OCI-LY3 (cell line): Measurements from ENCODE around the gene CDH6.

Experiments
- CTCF ChIP-seq: fragments of 200-600, 300-600 bp; sonication (generic); IDR thresholded peaks from 2 replicates; pipeline ENCODE4 v1.5.1; 2014; ENCODE audit warnings: antibody characterized with exemption, low read length, low read depth
- EZH2phosphoT487 ChIP-seq: fragments of 200-600 bp; shearing (Covaris generic); IDR thresholded peaks from 2 replicates; pipeline ENCODE4 v1.6.1; 2018; ENCODE audit warnings: antibody characterized with exemption, mixed run types, low read depth

GRCh38 chr5:31364881-31365636 lies 171.6 kb downstream of the CDH6 start:
- no peak for TF ChIP-seq CTCF
- no peak for TF ChIP-seq EZH2phosphoT487
